ENCODE results near the gene THY1.

The THY1 gene

GRCh38 chr11:119422809-119423508 lies at the start of gene THY1:
TSS of gene THY1 (minus strand) at chr11:119423172. CDS start at chr11:119420905, 2,267 bp downstream.
- ChIA-PET CTCF (no interaction called here), POLR2A (no interaction called here)
- no peak for TF ChIP-seq ZNF384 (IDR thresholded peaks at IDR 0.05)
- TF ChIP-seq HDGF (IDR thresholded peaks at IDR 0.05; ENCODE audit: borderline replicate concordance), result no peak
- no peak for TF ChIP-seq SUZ12 (IDR thresholded peaks at IDR 0.05)
- TF ChIP-seq TARDBP (IDR thresholded peaks at IDR 0.05), result no peak
- no peak for TF ChIP-seq BHLHE40 (IDR thresholded peaks at IDR 0.05; ENCODE audit: borderline replicate concordance)
- TF ChIP-seq ARNT (IDR thresholded peaks at IDR 0.05), result no peak
- no peak for TF ChIP-seq CTBP1 (IDR thresholded peaks at IDR 0.05; ENCODE audit: borderline replicate concordance)
- TF ChIP-seq NFRKB (IDR thresholded peaks at IDR 0.05), result no peak
- TF ChIP-seq L3MBTL2 (conservative IDR thresholded peaks at IDR 0.05), result no peak
- TF ChIP-seq FOXM1 (IDR thresholded peaks at IDR 0.05; ENCODE audit: borderline replicate concordance), result no peak
- TF ChIP-seq LEF1 (IDR thresholded peaks at IDR 0.05; ENCODE audit: borderline replicate concordance), result no peak
- no peak for TF ChIP-seq SP1 (IDR thresholded peaks at IDR 0.05)
- no peak for DNase-seq (ENCODE audit: extremely low spot score)

GRCh38 chr11:119472186-119472855 lies 49.3 kb upstream of the THY1 start:
- ChIA-PET POLR2A (no interaction called here), CTCF (interaction anchor here (0.6 kb wide), 1 partner anchor 116 kb away, joined by 4 read pairs; no protein-coding TSS in a partner anchor)
- DNase-seq (ENCODE audit: extremely low spot score), result no peak
- TF ChIP-seq ARNT (IDR thresholded peaks at IDR 0.05) (no peak), HDGF (IDR thresholded peaks at IDR 0.05; ENCODE audit: borderline replicate concordance) (no peak), TARDBP (IDR thresholded peaks at IDR 0.05) (no peak), LEF1 (IDR thresholded peaks at IDR 0.05; ENCODE audit: borderline replicate concordance) (no peak), FOXA1 (IDR thresholded peaks at IDR 0.05) (no peak), BHLHE40 (IDR thresholded peaks at IDR 0.05; ENCODE audit: borderline replicate concordance) (no peak), NFRKB (IDR thresholded peaks at IDR 0.05) (no peak), SUZ12 (IDR thresholded peaks at IDR 0.05) (no peak), CTBP1 (IDR thresholded peaks at IDR 0.05; ENCODE audit: borderline replicate concordance) (no peak), ELF4 (IDR thresholded peaks at IDR 0.05) (no peak), FOXM1 (IDR thresholded peaks at IDR 0.05; ENCODE audit: borderline replicate concordance) (no peak)

- ChIA-PET CTCF (no interaction called here), POLR2A (no interaction called here)
- TF ChIP-seq HDGF (IDR thresholded peaks at IDR 0.05; ENCODE audit: borderline replicate concordance) (no peak), LEF1 (IDR thresholded peaks at IDR 0.05; ENCODE audit: borderline replicate concordance) (no peak), SUZ12 (IDR thresholded peaks at IDR 0.05) (no peak), FOXA1 (IDR thresholded peaks at IDR 0.05) (no peak), ZNF384 (IDR thresholded peaks at IDR 0.05) (no peak), ARNT (IDR thresholded peaks at IDR 0.05) (no peak), CTBP1 (IDR thresholded peaks at IDR 0.05; ENCODE audit: borderline replicate concordance) (no peak), SP1 (IDR thresholded peaks at IDR 0.05) (no peak), NFRKB (IDR thresholded peaks at IDR 0.05) (no peak), ELF4 (IDR thresholded peaks at IDR 0.05) (no peak)
- no peak for DNase-seq (ENCODE audit: extremely low spot score)
Measured at GRCh38 chr11:119471329-119471728, 48.4 kb upstream of the THY1 start.

GRCh38 chr11:119470317-119471291 lies 47.6 kb upstream of the THY1 start:
- ChIA-PET CTCF (no interaction called here), POLR2A (no interaction called here)
- DNase-seq (ENCODE audit: extremely low spot score), result no peak
- TF ChIP-seq ZNF384 (IDR thresholded peaks at IDR 0.05), result no peak
- TF ChIP-seq L3MBTL2 (conservative IDR thresholded peaks at IDR 0.05), result no peak
- no peak for TF ChIP-seq NFRKB (IDR thresholded peaks at IDR 0.05)
- TF ChIP-seq FOXA1 (IDR thresholded peaks at IDR 0.05), result no peak
- TF ChIP-seq TARDBP (IDR thresholded peaks at IDR 0.05), result no peak
- TF ChIP-seq BHLHE40 (IDR thresholded peaks at IDR 0.05; ENCODE audit: borderline replicate concordance), result no peak
- no peak for TF ChIP-seq HDGF (IDR thresholded peaks at IDR 0.05; ENCODE audit: borderline replicate concordance)
- TF ChIP-seq CTBP1 (IDR thresholded peaks at IDR 0.05; ENCODE audit: borderline replicate concordance), result no peak
- no peak for TF ChIP-seq FOXM1 (IDR thresholded peaks at IDR 0.05; ENCODE audit: borderline replicate concordance)
- TF ChIP-seq SUZ12 (IDR thresholded peaks at IDR 0.05), result no peak
- no peak for TF ChIP-seq FOXK2 (IDR thresholded peaks at IDR 0.05)
- TF ChIP-seq ELF4 (IDR thresholded peaks at IDR 0.05), result no peak
- no peak for TF ChIP-seq ARNT (IDR thresholded peaks at IDR 0.05)
- no peak for TF ChIP-seq LEF1 (IDR thresholded peaks at IDR 0.05; ENCODE audit: borderline replicate concordance)
- no peak for TF ChIP-seq PKNOX1 (IDR thresholded peaks at IDR 0.05)
- no peak for TF ChIP-seq SP1 (IDR thresholded peaks at IDR 0.05)

- ChIA-PET POLR2A (no interaction called here), CTCF (no interaction called here)
- no peak for DNase-seq (ENCODE audit: extremely low spot score)
- TF ChIP-seq FOXA1 (IDR thresholded peaks at IDR 0.05), result no peak
- TF ChIP-seq HDGF (IDR thresholded peaks at IDR 0.05; ENCODE audit: borderline replicate concordance), result no peak
- no peak for TF ChIP-seq FOXK2 (IDR thresholded peaks at IDR 0.05)
- no peak for TF ChIP-seq CTBP1 (IDR thresholded peaks at IDR 0.05; ENCODE audit: borderline replicate concordance)
- no peak for TF ChIP-seq NFRKB (IDR thresholded peaks at IDR 0.05)
- TF ChIP-seq ARNT (IDR thresholded peaks at IDR 0.05), result no peak
- TF ChIP-seq ZNF384 (IDR thresholded peaks at IDR 0.05), result no peak
- TF ChIP-seq SP1 (IDR thresholded peaks at IDR 0.05), result no peak
- TF ChIP-seq BHLHE40 (IDR thresholded peaks at IDR 0.05; ENCODE audit: borderline replicate concordance), result no peak
- TF ChIP-seq LEF1 (IDR thresholded peaks at IDR 0.05; ENCODE audit: borderline replicate concordance), result no peak
- TF ChIP-seq TARDBP (IDR thresholded peaks at IDR 0.05), result no peak
- TF ChIP-seq ELF4 (IDR thresholded peaks at IDR 0.05), result no peak
- TF ChIP-seq PKNOX1 (IDR thresholded peaks at IDR 0.05), result no peak
- TF ChIP-seq FOXM1 (IDR thresholded peaks at IDR 0.05; ENCODE audit: borderline replicate concordance), result no peak
Measured at GRCh38 chr11:119469506-119469905, 46.5 kb upstream of the THY1 start.
